GM18907 (cell line): ENCODE measurements around the gene FADD.
"Not testable (repeated sequence)": the region's sequence is repeated elsewhere in the genome, so short reads cannot be mapped to it uniquely, and the experiment has no call there.

Experiments used
- ATAC-seq: cut with Tn5 transposase; IDR thresholded peaks from one replicate; pipeline ENCODE4 v1.9.1; 2021; ENCODE audit warnings: mild to moderate bottlenecking, moderate library complexity; ENCODE audit not compliant: unreplicated experiment

The FADD gene

GRCh38 chr11:70180906-70181305, 22.2 kb upstream of the FADD start:
- ATAC-seq, result no peak

GRCh38 chr11:70182266-70182665, 20.8 kb upstream of the FADD start:
- no peak for ATAC-seq

GRCh38 chr11:70183032-70183431, 20.1 kb upstream of the FADD start:
- ATAC-seq, result no peak

- no peak for ATAC-seq
Measured at GRCh38 chr11:70183483-70184176, 19.5 kb upstream of the FADD start.

- no peak for ATAC-seq
Measured at GRCh38 chr11:70184396-70184795, 18.7 kb upstream of the FADD start.

GRCh38 chr11:70185348-70186055, 17.6 kb upstream of the FADD start:
- ATAC-seq, result no peak

- no peak for ATAC-seq
Measured at GRCh38 chr11:70186420-70186819, 16.7 kb upstream of the FADD start.

GRCh38 chr11:70186936-70187335, 16.2 kb upstream of the FADD start:
- ATAC-seq, result no peak

- no peak for ATAC-seq
Measured at GRCh38 chr11:70187771-70188170, 15.3 kb upstream of the FADD start.

GRCh38 chr11:70189622-70190021, 13.5 kb upstream of the FADD start:
- no peak for ATAC-seq

GRCh38 chr11:70191495-70192140, 11.5 kb upstream of the FADD start:
- ATAC-seq, result no peak

GRCh38 chr11:70192666-70193410, 10.3 kb upstream of the FADD start:
- no peak for ATAC-seq

- no peak for ATAC-seq
Measured at GRCh38 chr11:70193411-70194292, 9.4 kb upstream of the FADD start.

GRCh38 chr11:70194792-70195791, 8.0 kb upstream of the FADD start:
- no peak for ATAC-seq

GRCh38 chr11:70200212-70200844, 2.8 kb upstream of the FADD start:
- ATAC-seq, result no peak

- not testable (repeated sequence) for ATAC-seq
Measured at GRCh38 chr11:70201047-70201446, 2.0 kb upstream of the FADD start.

- no peak for ATAC-seq
Measured at GRCh38 chr11:70201882-70202861, 924 bp upstream of the FADD start.
